Breast epithelium (tissue), 3 donors: Measurements from ENCODE around the gene EMCN.

Experiments used
- CTCF ChIP-seq, 3 donors: fragments of 450-650 bp; IDR thresholded peaks; one replicate each; pipeline ENCODE4 v1.5.1; 2016 to 2017; ENCODE audit warnings: antibody characterized with exemption in 3 of 3, mild to moderate bottlenecking in 3 of 3, moderate library complexity in 3 of 3
- POLR2A ChIP-seq: fragments of 450-650 bp; IDR thresholded peaks from one replicate; pipeline ENCODE4 v1.6.1; 2016; ENCODE audit warnings: antibody characterized with exemption, mild to moderate bottlenecking, moderate library complexity
- POLR2AphosphoS5 ChIP-seq, 3 donors: sonication (generic); formaldehyde crosslinking; IDR thresholded peaks; one replicate each; pipeline ENCODE4 v1.6.1; 2017; ENCODE audit warnings: antibody characterized with exemption in 3 of 3

GRCh38 chr4:100366213-100366612 is 151.6 kb downstream of the EMCN start:
- TF ChIP-seq CTCF (IDR thresholded peaks at IDR 0.05) (no peak), POLR2AphosphoS5 (IDR thresholded peaks at IDR 0.05) (no peak), POLR2A (no peak)
